Measurements from ENCODE around the gene FMN2.
"Not testable (repeated sequence)": the region's sequence is repeated elsewhere in the genome, so short reads cannot be mapped to it uniquely, and the experiment has no call there.

The FMN2 gene

GRCh38 chr1:240184682-240185081 is 93.0 kb downstream of the FMN2 start:
- H3K23ac ChIP-seq (ENCODE audit: low read length); H4K8ac ChIP-seq (ENCODE audit: low read depth, low read length); H3K36me3 ChIP-seq (ENCODE audit: control insufficient read depth in 1 of 2, insufficient read depth in 2 of 2, low read length in 2 of 2); H3K27ac ChIP-seq (ENCODE audit: low read depth, low read length); H3K4me3 ChIP-seq (ENCODE audit: low read depth, low read length); H3K18ac ChIP-seq (ENCODE audit: low read length); H3K14ac ChIP-seq (ENCODE audit: low read length); H3K4ac ChIP-seq (ENCODE audit: low read depth, low read length); H3K9ac ChIP-seq (ENCODE audit: low read length); H2BK12ac ChIP-seq (ENCODE audit: low read length); DNase-seq; H3K79me1 ChIP-seq (ENCODE audit: low read length); H3K79me2 ChIP-seq (ENCODE audit: control insufficient read depth, insufficient read depth, low read length, poor library complexity); H4K12ac ChIP-seq (ENCODE audit: low read depth, low read length); H3K9me3 ChIP-seq (ENCODE audit: insufficient read depth, low read depth, low read length); H4K91ac ChIP-seq (ENCODE audit: low read depth, low read length); H2BK5ac ChIP-seq (ENCODE audit: low read depth, low read length, poor library complexity); H3K4me1 ChIP-seq (ENCODE audit: control insufficient read depth in 1 of 2, insufficient read depth in 2 of 2, low read length in 2 of 2); H2AK5ac ChIP-seq (ENCODE audit: low read length); H2BK120ac ChIP-seq (ENCODE audit: insufficient read depth, low read length, poor library complexity); H3K27me3 ChIP-seq (ENCODE audit: insufficient read depth, low read length); H3K4me2 ChIP-seq (ENCODE audit: low read length); H2AFZ ChIP-seq (ENCODE audit: insufficient read depth, low read length, poor library complexity): not testable (repeated sequence)
- WGBS (ENCODE audit: extremely low coverage, insufficient coverage, insufficient read length), result no CpG with 5 or more reads among the region's 5 CpGs

DNA sequence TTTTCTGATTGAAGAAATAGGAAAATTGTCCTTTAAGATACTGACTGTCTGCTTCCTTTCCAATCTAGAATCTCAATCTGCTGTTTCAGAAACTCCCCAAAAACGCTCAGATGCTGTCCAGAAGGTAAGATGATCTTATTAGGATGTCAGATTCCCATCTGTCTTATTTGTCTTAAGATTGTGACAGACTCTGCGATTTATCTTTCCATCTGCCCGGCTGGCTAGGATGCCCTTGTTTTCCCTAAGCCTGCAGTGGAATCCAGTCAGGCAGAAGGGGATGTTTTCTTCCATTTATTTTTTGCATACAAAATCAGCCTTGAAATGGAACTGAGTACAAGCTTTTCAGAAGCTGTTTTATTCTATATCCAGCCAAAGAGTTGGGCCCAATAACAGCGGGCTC is 96.5 kb downstream of the FMN2 start:
- Histone ChIP-seq H2BK12ac (ENCODE audit: low read length) (no peak overlapping the region), H2AFZ (ENCODE audit: insufficient read depth, low read length, poor library complexity) (no peak overlapping the region), H3K36me3 (ENCODE audit: control insufficient read depth in 1 of 2, insufficient read depth in 2 of 2, low read length in 2 of 2) (no peaks in the 10 kb centered on the region), H3K9ac (ENCODE audit: low read length) (no peak overlapping the region), H3K4me3 (ENCODE audit: low read depth, low read length) (no peak overlapping the region), H2BK120ac (ENCODE audit: insufficient read depth, low read length, poor library complexity) (no peak overlapping the region), H3K27ac (ENCODE audit: low read depth, low read length) (no peak overlapping the region), H3K9me3 (ENCODE audit: insufficient read depth, low read depth, low read length) (no peaks in the 10 kb centered on the region), H4K8ac (ENCODE audit: low read depth, low read length) (no peak overlapping the region), H4K12ac (ENCODE audit: low read depth, low read length) (no peak overlapping the region), H3K4me1 (ENCODE audit: control insufficient read depth in 1 of 2, insufficient read depth in 2 of 2, low read length in 2 of 2) (no peaks in the 10 kb centered on the region), H4K91ac (ENCODE audit: low read depth, low read length) (no peak overlapping the region), H3K18ac (ENCODE audit: low read length) (no peak overlapping the region), H3K79me2 (ENCODE audit: control insufficient read depth, insufficient read depth, low read length, poor library complexity) (no peaks in the 10 kb centered on the region), H2AK5ac (ENCODE audit: low read length) (no peak overlapping the region), H3K27me3 (ENCODE audit: insufficient read depth, low read length) (no peaks in the 10 kb centered on the region), H3K79me1 (ENCODE audit: low read length) (no peaks in the 10 kb centered on the region), H3K4ac (ENCODE audit: low read depth, low read length) (no peak overlapping the region), H3K4me2 (ENCODE audit: low read length) (no peak overlapping the region), H3K23ac (ENCODE audit: low read length) (no peak overlapping the region), H2BK5ac (ENCODE audit: low read depth, low read length, poor library complexity) (no peak overlapping the region), H3K14ac (ENCODE audit: low read length) (no peak overlapping the region)
- no peak for DNase-seq
- WGBS (ENCODE audit: extremely low coverage, insufficient coverage, insufficient read length), result no CpG with 5 or more reads among the region's 4 CpGs

DNA sequence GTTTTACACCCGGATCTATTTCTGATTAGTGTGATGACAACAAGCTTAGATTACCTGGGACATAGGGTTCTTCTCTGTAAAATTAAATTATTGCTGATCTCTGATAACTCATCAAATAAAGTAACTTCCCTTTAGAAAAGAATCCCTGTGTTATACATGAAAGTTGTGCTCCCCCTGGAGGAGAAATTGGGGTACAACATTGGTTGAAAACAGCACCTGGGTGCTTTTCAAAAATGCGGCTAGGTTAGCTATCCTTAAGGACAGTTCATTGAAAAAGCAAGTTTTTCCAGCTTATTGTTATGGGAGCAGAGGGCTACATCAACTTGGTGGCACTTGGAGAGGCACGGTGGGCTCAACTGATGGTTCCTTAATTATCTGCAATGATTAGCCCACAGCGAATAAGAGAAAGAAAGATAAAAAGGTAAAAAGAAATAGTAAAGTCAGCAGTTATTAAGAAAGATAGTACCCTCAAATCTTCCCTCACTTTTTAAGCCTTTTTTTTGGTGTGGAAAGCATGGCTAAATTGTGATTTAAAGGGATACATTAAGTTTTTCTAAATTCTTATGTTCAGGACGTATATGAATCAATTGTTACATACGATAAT is 97.8 kb downstream of the FMN2 start:
- no peak overlapping the region for H4K12ac ChIP-seq (ENCODE audit: low read depth, low read length)
- no peaks in the 10 kb centered on the region for H3K79me1 ChIP-seq (ENCODE audit: low read length)
- H2BK120ac ChIP-seq (ENCODE audit: insufficient read depth, low read length, poor library complexity), result no peak overlapping the region
- H3K27me3 ChIP-seq (ENCODE audit: insufficient read depth, low read length), result no peaks in the 10 kb centered on the region
- H2AFZ ChIP-seq (ENCODE audit: insufficient read depth, low read length, poor library complexity), result no peak overlapping the region
- no peak overlapping the region for H2BK12ac ChIP-seq (ENCODE audit: low read length)
- H4K91ac ChIP-seq (ENCODE audit: low read depth, low read length), result no peak overlapping the region
- no peaks in the 10 kb centered on the region for H3K79me2 ChIP-seq (ENCODE audit: control insufficient read depth, insufficient read depth, low read length, poor library complexity)
- no peak overlapping the region for H3K14ac ChIP-seq (ENCODE audit: low read length)
- H3K18ac ChIP-seq (ENCODE audit: low read length), result no peak overlapping the region
- H3K4ac ChIP-seq (ENCODE audit: low read depth, low read length), result no peak overlapping the region
- H3K4me3 ChIP-seq (ENCODE audit: low read depth, low read length), result no peak overlapping the region
- H2BK5ac ChIP-seq (ENCODE audit: low read depth, low read length, poor library complexity), result no peak overlapping the region
- no peak overlapping the region for H3K4me2 ChIP-seq (ENCODE audit: low read length)
- WGBS (ENCODE audit: extremely low coverage, insufficient coverage, insufficient read length), result no CpG with 5 or more reads among the region's 6 CpGs
- H2AK5ac ChIP-seq (ENCODE audit: low read length), result no peak overlapping the region
- no peak overlapping the region for H3K23ac ChIP-seq (ENCODE audit: low read length)
- peaks cover 0 to 2% of the 10 kb centered on the region in 2 experiments for H3K4me1 ChIP-seq (ENCODE audit: control insufficient read depth in 1 of 2, insufficient read depth in 2 of 2, low read length in 2 of 2)
- H3K36me3 ChIP-seq (ENCODE audit: control insufficient read depth in 1 of 2, insufficient read depth in 2 of 2, low read length in 2 of 2), result no peaks in the 10 kb centered on the region
- DNase-seq, result peak; percentile 31 to 70
- no peak overlapping the region for H3K27ac ChIP-seq (ENCODE audit: low read depth, low read length)
- H3K9me3 ChIP-seq (ENCODE audit: insufficient read depth, low read depth, low read length), result no peaks in the 10 kb centered on the region
- no peak overlapping the region for H4K8ac ChIP-seq (ENCODE audit: low read depth, low read length)
- no peak overlapping the region for H3K9ac ChIP-seq (ENCODE audit: low read length)

DNA sequence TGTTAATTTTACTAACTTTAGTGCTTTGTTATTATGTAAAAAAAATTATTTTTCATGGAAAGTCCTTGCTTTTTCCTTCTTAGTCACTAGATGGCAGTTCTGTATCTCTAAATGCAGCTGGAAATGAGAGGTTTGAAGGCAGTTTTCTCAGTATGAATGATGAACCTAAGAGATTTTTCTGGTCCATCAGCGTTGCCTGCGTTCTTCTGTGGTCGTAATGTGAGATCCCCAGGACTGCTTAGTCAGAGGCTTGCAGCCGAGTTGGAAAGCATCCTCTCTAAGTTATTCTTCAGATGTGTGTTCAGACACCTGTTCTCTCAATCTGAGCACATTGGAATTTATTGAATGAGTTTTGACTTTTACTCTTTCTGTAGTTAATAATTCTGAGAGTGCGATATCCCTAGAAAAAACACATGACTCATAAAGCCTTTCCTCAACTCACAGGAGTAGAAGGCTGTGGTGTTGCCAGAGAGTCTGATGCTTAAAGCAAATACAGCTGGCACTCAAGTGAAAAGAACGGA is 99.3 kb downstream of the FMN2 start:
- H2AFZ ChIP-seq (ENCODE audit: insufficient read depth, low read length, poor library complexity), result no peak overlapping the region

More for the DNA sequence above, 99.3 kb downstream of the FMN2 start:
- Histone ChIP-seq H3K27me3 (ENCODE audit: insufficient read depth, low read length) (no peaks in the 10 kb centered on the region), H4K12ac (ENCODE audit: low read depth, low read length) (no peak overlapping the region), H4K91ac (ENCODE audit: low read depth, low read length) (no peak overlapping the region), H2BK5ac (ENCODE audit: low read depth, low read length, poor library complexity) (no peak overlapping the region), H2BK12ac (ENCODE audit: low read length) (no peak overlapping the region), H3K9ac (ENCODE audit: low read length) (no peak overlapping the region), H3K79me1 (ENCODE audit: low read length) (no peaks in the 10 kb centered on the region), H3K4me2 (ENCODE audit: low read length) (no peak overlapping the region), H2BK120ac (ENCODE audit: insufficient read depth, low read length, poor library complexity) (no peak overlapping the region), H3K36me3 (ENCODE audit: control insufficient read depth in 1 of 2, insufficient read depth in 2 of 2, low read length in 2 of 2) (no peaks in the 10 kb centered on the region), H3K79me2 (ENCODE audit: control insufficient read depth, insufficient read depth, low read length, poor library complexity) (no peaks in the 10 kb centered on the region), H3K4me1 (ENCODE audit: control insufficient read depth in 1 of 2, insufficient read depth in 2 of 2, low read length in 2 of 2) (peaks cover 0 to 2% of the 10 kb centered on the region in 2 experiments), H3K27ac (ENCODE audit: low read depth, low read length) (no peak overlapping the region), H4K8ac (ENCODE audit: low read depth, low read length) (no peak overlapping the region), H3K9me3 (ENCODE audit: insufficient read depth, low read depth, low read length) (no peaks in the 10 kb centered on the region), H3K14ac (ENCODE audit: low read length) (no peak overlapping the region), H2AK5ac (ENCODE audit: low read length) (no peak overlapping the region), H3K4me3 (ENCODE audit: low read depth, low read length) (no peak overlapping the region), H3K4ac (ENCODE audit: low read depth, low read length) (no peak overlapping the region), H3K18ac (ENCODE audit: low read length) (no peak overlapping the region), H3K23ac (ENCODE audit: low read length) (no peak overlapping the region)
- no CpG with 5 or more reads among the region's 6 CpGs for WGBS (ENCODE audit: extremely low coverage, insufficient coverage, insufficient read length)
- DNase-seq, result peak; percentile 40 to 82

All from trophoblast cell (in vitro differentiated cells and primary cell).